Measurements from ENCODE around the gene ACTA2. TPM values are rescaled to one million over a fixed set of nuclear protein-coding genes. Genes with fewer than 3 reads are reported as not detected.

ACTA2 gene
- total RNA-seq, 1 donor from 2014 or later = 126 TPM

DNA sequence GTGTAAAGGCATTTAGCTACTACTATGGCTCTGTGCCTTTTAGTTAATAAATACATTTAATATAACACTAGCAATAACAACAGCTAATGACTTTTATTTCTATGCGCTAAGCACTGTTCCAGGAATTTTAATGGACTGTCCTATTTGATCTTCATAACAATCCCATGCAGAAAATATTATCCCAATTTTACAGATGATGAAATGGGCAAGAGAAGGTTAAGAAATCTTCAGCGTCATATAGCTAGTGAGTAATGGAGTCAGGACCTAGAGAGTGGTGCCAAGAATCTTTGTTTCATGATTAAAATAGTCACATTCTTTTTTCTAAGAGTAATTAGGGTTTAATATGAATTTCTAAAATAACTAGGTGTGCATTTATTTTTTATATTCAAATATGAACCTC, 32.4 kb downstream of the ACTA2 start:
- Mint-ChIP-seq H3K4me1 (peaks cover 38% of the 10 kb centered on the region), H3K36me3 (no peaks in the 10 kb centered on the region), H3K4me3 (no peak overlapping the region), H3K27ac (no peak overlapping the region), H3K9me3 (no peaks in the 10 kb centered on the region), H3K27me3 (ENCODE audit: low read depth) (no peaks in the 10 kb centered on the region)
- no peak for DNase-seq (ENCODE audit: low spot score in 2 of 2, unreplicated experiment in 2 of 2)
- TF ChIP-seq, protein P1, sequence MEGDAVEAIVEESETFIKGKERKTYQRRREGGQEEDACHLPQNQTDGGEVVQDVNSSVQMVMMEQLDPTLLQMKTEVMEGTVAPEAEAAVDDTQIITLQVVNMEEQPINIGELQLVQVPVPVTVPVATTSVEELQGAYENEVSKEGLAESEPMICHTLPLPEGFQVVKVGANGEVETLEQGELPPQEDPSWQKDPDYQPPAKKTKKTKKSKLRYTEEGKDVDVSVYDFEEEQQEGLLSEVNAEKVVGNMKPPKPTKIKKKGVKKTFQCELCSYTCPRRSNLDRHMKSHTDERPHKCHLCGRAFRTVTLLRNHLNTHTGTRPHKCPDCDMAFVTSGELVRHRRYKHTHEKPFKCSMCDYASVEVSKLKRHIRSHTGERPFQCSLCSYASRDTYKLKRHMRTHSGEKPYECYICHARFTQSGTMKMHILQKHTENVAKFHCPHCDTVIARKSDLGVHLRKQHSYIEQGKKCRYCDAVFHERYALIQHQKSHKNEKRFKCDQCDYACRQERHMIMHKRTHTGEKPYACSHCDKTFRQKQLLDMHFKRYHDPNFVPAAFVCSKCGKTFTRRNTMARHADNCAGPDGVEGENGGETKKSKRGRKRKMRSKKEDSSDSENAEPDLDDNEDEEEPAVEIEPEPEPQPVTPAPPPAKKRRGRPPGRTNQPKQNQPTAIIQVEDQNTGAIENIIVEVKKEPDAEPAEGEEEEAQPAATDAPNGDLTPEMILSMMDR (IDR thresholded peaks at IDR 0.05; ENCODE audit: unreplicated experiment) = no peak

GRCh38 chr10:88919041-88919440, 33.5 kb downstream of the ACTA2 start:
- H3K27me3 Mint-ChIP-seq (ENCODE audit: low read depth) = no peaks in the 10 kb centered on the region
- H3K4me3 Mint-ChIP-seq = no peak overlapping the region
- no peaks in the 10 kb centered on the region for H3K9me3 Mint-ChIP-seq
- DNase-seq (ENCODE audit: low spot score in 2 of 2, unreplicated experiment in 2 of 2) = no peak
- H3K27ac Mint-ChIP-seq = no peak overlapping the region
- H3K36me3 Mint-ChIP-seq = no peaks in the 10 kb centered on the region
- H3K4me1 Mint-ChIP-seq = peaks cover 41% of the 10 kb centered on the region
- TF ChIP-seq, protein P1 (IDR thresholded peaks at IDR 0.05; ENCODE audit: unreplicated experiment) = no peak

- H3K27ac Mint-ChIP-seq = no peak overlapping the region
- H3K36me3 Mint-ChIP-seq = no peaks in the 10 kb centered on the region
- no peaks in the 10 kb centered on the region for H3K9me3 Mint-ChIP-seq
- peaks cover 41% of the 10 kb centered on the region for H3K4me1 Mint-ChIP-seq
- TF ChIP-seq, protein P1 (IDR thresholded peaks at IDR 0.05; ENCODE audit: unreplicated experiment) = no peak
- DNase-seq (ENCODE audit: low spot score in 2 of 2, unreplicated experiment in 2 of 2) = no peak
- H3K4me3 Mint-ChIP-seq = no peak overlapping the region
- H3K27me3 Mint-ChIP-seq (ENCODE audit: low read depth) = no peaks in the 10 kb centered on the region
Measured at GRCh38 chr10:88918191-88918905, 34.2 kb downstream of the ACTA2 start.

- Mint-ChIP-seq H3K27me3 (ENCODE audit: low read depth) (no peaks in the 10 kb centered on the region), H3K4me3 (no peak overlapping the region), H3K27ac (no peak overlapping the region), H3K4me1 (peaks cover 49% of the 10 kb centered on the region), H3K9me3 (no peaks in the 10 kb centered on the region), H3K36me3 (no peaks in the 10 kb centered on the region)
- TF ChIP-seq, protein P1 (IDR thresholded peaks at IDR 0.05; ENCODE audit: unreplicated experiment) = no peak
- DNase-seq (ENCODE audit: low spot score in 2 of 2, unreplicated experiment in 2 of 2) = no peak
Measured at GRCh38 chr10:88916986-88917385, 35.6 kb downstream of the ACTA2 start.

GRCh38 chr10:88916231-88916630, 36.3 kb downstream of the ACTA2 start:
- TF ChIP-seq, protein P1 (IDR thresholded peaks at IDR 0.05; ENCODE audit: unreplicated experiment) = no peak
- H3K27me3 Mint-ChIP-seq (ENCODE audit: low read depth) = no peaks in the 10 kb centered on the region
- peak overlapping the region; percentile 59 for H3K27ac Mint-ChIP-seq
- no peaks in the 10 kb centered on the region for H3K36me3 Mint-ChIP-seq
- peaks cover 48% of the 10 kb centered on the region for H3K4me1 Mint-ChIP-seq
- no peak overlapping the region for H3K4me3 Mint-ChIP-seq
- no peaks in the 10 kb centered on the region for H3K9me3 Mint-ChIP-seq
- no peak for DNase-seq (ENCODE audit: low spot score in 2 of 2, unreplicated experiment in 2 of 2)

Data from mesothelial cell of epicardium (in vitro differentiated cells).